Measurements from ENCODE around the gene ASNSD1.

ASNSD1 gene

DNA sequence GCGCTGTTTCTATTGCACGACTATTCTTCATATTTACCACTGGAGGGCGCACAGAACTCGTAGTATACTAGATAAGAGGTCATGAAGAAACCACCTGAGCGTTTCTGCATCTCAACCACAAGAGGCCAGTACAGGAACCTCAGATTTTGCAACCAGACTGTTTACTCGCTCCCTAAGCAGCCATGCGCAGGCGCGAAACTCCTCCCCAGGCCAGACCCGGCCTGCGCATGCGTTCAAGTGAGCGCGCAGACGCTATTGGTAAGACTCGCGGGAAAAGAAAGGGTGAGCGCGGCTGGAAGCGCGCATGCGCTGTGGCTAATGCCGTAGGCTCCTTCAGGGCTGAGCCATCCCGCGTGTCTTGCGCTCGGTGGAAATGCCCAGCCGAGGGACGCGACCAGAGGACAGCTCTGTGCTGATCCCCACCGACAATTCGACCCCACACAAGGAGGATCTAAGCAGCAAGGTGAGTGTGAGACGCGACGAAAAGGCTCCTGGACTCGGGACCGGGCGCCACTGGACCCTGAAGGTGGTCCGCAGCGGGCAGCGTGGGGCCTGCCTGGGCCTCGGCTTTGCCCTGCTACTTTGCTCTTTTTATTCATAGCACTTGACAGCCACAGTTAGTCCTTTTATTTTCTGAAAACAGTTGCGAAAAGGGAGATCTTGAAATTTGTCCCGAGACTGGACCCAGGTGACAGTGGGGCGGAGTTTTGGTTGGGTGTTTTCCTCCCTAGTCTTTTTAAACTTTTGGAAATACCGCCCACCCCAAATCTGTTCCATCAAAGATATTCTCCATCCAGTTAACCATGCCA is at the start of gene ASNSD1:
Gene ASNSD1 (plus strand): TSS at position 312 of the 809 bp plus-strand sequence. CDS start 4,674 bp downstream, outside the sequence.
- DNase-seq: peak; percentile 79 to 87

DNA sequence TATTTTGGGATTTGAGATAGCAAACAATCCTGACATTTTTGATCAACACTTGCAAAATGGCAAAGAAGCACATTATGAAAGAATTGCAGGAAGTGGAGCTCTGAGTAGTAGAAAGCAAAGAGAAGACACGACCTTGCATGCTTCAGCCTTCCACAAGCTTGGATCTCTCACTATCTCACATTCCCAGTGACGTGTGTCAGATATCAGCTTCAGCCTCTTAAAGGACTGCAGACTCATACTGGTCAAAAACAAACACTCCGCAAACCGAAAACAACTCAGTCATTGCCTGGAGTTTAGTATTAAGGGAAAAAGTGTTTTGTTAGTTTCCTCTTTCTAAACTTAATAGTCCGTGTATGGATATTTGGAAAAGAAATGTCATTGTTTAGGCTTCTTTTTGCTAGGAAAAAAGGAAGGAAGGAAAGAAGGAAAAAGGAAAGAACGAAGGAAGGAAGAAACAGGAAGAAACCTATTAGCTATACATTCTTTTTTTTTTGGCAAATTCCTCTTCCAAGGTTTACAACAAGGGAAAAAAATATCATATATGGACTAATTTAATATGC is 48.1 kb upstream of the ASNSD1 start:
- DNase-seq: no peak

DNA sequence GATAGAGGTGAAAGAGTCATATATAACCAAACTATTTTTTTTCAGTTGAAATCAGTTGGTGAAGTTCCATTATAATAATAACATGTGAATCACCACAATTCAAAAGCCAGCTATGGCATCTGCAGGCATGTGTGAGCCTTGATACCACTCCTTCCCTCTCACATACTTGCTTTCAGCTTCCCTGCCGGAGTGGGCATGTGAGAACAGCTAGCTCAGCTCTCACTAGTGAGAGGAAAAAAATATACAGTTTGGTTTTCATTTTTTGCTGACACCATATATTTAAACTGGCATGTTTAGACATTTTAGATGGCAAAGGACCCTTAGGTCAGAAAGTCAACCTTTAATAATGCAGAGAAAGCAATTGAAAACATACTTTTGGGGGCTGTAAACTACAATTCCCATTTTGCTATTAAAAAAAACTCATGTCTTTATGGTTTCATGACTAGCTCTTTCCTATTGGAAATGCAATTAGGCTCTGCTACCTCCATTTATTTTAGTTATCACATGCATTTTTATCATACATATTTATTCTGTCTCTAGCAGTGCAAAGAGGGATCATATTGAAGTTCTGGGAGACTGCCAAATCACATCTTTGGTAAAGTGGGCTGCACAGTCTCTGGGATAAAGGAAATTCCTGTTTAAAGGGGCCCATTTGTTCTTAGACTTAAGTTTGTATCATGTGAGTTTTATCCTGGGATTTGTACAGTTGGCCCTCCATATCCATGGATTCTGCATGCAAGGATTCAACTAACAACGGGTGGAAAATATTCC is 47.4 kb upstream of the ASNSD1 start:
- DNase-seq: no peak

GRCh38 chr2:189614585-189614984 is 46.7 kb upstream of the ASNSD1 start:
- DNase-seq: no peak

- DNase-seq: no peak
Observed at GRCh38 chr2:189618197-189618596, 43.1 kb upstream of the ASNSD1 start.

- DNase-seq: no peak
Observed at GRCh38 chr2:189621781-189622180, 39.5 kb upstream of the ASNSD1 start.

DNA sequence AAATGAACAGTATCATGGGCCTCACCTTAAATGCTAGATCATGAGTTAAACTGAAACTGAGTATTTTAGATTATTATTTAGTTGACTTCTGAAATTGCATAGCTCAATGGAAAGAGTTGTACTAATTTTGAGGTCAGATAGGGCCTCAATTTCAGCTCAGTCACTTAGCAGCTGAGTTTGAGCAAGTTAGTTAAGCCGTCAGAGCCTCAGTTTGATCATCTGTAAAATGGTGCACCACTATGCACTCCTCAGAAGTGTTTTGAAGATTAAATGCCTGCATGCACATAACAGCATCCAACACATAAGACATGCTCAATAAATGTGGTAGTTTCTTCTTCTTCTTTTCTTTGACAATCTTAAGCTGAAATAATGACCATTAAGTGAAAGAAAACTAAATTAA is 38.2 kb upstream of the ASNSD1 start:
- DNase-seq: no peak

GRCh38 chr2:189624648-189625355 is 36.5 kb upstream of the ASNSD1 start:
- DNase-seq: no peak

DNA sequence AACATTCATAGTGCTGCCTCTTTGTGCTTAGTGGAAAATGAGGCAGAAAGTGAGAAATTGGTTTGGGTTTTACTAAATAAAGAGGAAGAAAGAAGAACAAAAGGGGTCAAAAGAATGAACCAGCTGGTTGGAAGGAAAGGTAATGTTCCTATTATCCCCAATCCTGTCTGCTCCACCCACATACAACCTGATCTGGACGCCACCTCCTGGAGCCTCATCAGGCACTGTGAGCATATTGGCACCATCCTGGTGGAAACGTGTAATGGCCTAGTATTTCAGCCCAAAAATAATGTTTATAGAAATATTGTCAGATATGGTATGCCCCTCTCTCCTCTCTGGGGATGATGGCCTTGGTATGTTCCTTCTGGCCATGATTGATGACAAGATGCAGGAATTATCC is 35.6 kb upstream of the ASNSD1 start:
- no peak for DNase-seq

- no peak for DNase-seq
Observed at GRCh38 chr2:189627789-189628188, 33.5 kb upstream of the ASNSD1 start.

- no peak for DNase-seq
Observed at GRCh38 chr2:189628817-189629530, 32.3 kb upstream of the ASNSD1 start.

DNA sequence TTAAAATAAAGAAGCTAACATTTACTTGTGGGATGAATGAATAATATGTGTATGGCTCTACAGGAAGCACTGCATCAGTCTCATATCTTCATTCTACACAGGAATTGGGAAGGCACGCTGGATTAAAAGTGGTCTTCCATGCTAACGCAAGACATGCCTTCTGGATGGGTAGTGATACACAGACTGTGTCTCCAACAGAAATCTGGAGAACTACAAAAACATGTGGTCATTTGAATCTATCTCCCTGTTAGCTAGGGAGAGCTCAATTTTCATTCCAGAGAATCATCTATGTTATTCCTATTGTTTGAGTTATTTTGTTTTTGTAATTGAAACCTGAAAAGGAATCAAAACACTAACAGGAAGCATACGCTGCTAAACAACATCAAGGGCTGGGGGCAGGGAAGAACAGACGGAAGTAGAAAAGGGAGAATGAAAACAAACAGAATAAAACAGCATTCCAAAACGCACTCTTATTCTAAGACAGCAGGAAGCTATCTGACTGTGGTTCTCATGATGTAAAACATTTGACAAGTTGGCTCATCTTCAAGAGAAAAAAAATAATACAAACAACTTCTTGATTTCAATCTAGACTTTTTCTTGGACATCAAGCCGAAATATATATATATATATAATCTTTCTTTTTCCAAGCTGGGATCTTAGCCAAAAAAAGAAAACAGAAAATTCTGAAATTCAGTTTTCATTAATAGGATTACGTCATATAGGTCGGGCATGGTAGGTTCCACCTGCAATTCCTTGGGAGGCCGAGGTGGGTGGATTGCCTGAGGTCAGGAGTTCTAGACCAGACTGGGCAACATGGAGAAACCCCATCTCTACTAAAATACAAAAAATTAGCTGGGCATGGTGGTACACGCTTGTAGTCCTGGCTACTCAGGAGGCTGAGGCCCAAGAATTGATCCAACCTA is 31.5 kb upstream of the ASNSD1 start:
- no peak for DNase-seq

DNA sequence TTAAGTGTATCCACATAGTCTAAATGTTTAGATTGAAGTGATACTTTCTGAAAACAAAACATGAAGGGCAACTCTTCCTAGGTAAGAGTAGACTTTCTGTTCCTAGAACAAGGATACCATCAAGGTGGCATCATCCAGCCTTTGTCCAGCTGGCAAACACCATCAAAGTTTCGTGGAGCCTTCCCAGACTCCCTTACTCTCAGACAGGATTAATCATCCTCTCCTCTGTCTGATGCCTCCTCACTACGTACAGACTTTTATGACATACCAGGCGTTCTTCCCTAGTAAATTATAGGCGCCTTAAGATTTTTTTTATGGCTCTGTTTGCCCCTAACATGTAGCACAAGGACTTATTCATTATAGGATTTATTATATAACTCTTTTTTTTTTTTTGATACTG is 29.4 kb upstream of the ASNSD1 start:
- DNase-seq: no peak

DNA sequence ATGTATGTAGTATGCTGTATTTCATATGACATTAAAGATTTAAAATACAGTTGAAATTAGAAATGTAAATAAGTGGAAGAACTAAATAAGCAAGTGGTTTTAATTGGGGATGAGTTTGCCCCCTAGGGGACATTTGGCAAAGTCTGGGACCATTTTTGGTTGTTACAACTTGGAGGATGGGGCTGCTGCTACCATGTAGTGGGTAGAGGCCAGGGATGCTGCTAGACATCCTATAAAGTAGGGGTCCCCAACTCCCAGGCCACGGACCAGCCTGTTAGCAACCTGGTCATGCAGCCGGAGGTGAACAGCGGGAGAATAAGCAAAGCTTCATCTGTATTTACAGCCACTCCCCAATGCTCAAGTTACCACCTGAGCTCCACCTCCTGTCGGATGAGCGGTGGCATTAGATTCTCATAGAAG is 27.9 kb upstream of the ASNSD1 start:
- DNase-seq: no peak

DNA sequence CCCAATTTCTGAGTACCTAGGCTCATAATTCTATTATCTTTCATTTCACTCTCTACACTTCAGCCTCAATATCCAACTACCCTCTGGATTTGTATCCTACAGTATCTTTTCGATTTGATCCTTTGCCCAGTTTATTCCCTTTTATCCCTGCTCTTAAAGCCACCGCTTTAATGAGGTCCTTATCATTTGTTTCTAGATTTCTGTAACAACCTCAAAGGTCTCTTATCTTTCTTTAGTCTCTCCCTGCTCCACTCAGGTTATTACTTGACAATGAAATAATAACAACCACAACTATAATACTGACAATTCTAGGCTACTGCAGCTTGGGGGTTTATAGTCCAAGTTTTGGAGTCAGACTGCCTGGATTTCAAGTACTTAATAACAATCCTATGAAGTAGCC is 25.9 kb upstream of the ASNSD1 start:
- no peak for DNase-seq

DNA sequence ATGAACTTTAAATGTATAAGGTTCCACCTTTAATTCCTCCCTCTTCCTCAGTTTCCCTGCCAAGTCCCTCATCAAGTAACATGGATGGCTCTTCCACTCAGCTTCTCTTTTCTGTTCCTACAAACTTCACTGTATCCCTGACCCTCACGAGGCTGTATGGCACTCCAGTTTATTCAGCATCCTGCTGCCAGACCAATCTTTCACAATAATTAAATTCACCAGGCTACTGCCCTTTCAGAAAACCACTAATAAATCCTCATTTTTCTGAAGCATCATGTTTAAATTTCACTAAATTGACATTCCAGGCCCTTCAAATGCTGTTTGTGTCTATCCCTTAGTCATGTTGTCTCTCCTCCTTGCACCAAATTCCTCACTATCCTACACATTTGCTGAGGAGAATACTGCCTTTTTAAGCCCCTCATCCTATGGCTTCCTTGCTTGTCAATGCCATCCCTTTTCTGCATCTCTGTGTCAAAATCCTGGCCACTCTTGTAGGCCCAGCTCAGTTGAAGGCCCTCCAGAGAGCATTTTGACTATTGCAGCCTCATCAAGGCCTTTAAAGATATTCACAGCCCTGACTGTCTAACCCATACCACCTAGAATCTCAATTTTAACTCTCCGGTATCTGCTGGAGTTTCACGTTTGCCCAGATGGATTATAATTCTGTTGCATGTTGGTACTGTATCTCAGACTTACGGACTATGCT is 22.8 kb upstream of the ASNSD1 start:
- DNase-seq: no peak

GRCh38 chr2:189639007-189639609 is 22.2 kb upstream of the ASNSD1 start:
- DNase-seq: no peak

DNA sequence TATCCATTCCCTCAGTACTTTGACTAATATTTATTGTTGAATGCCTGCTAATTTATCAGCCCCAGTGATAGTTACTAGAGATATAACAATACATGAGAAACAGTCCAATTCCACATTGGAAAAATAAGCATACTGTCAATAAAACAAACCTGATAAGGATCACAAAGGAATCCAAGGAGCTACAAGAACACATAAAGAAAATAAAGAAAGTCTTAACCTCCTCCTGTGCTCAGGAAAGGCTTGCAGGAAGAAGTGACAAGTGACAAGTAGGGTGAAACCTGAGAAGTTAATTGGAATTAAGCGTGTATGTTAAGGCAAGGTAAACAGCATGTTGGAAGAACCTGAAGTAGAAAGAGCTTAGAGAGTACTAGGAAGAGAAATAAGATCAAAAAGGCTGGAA is 20.3 kb upstream of the ASNSD1 start:
- no peak for DNase-seq

DNA sequence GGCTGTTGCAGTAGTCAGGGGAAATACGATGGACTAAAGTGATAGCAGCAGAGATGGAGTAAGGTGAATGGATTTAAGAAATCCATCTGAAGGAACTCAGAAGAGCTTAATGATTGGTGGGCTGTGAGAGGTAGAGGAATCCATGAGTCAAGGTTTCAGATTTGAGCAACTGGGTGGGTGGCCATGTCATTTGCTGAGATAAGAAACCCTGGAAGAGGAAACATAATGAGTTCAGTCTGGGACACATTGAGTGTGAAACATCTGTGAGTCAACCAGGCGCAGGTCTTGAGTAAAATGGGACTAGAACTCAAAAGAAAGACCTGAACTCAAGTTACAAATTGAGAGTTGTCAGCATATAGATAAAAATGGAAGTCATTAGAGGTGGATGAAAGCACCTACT is 19.7 kb upstream of the ASNSD1 start:
- DNase-seq: no peak

DNA sequence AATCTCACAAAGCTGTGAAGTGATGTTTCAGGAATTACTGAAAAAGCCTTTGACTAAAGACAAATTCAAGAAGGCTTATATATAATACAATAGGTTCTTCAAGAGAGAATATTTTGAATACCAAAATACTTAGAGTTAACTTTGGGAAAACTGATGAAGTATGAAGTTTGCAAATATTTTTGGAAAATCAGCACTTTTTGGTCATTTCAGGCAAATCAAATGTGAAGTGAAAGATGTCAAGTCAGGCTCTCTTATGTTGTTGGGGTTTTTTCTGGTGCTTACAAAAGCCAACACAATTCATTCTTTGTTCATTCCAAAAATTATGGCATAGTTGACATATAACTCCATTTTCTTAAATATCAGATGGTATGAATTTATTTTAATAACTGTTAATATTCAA is 14.7 kb upstream of the ASNSD1 start:
- DNase-seq: no peak
